H1 (cell line): ENCODE data around the gene SLC25A40. TPM values are rescaled to one million over a fixed set of nuclear protein-coding genes. Genes with fewer than 3 reads are reported as not detected.
"Not testable (repeated sequence)": the region's sequence is repeated elsewhere in the genome, so short reads cannot be mapped to it uniquely, and the experiment has no call there.

Experiments
- CTCF ChIA-PET: fragments of 300-600 bp; sonication (Branson Sonifier 250); formaldehyde crosslinking; loops from one replicate; lab custom pipeline; 2021; ENCODE audit not compliant: partially characterized antibody; lab: Charles Lee
- POLR2A ChIA-PET: fragments of 300-600 bp; sonication (Branson Sonifier 250); formaldehyde crosslinking; loops from one replicate; lab custom pipeline; 2021; ENCODE audit warnings: inconsistent platforms; ENCODE audit not compliant: partially characterized antibody; lab: Charles Lee
- DNase-seq, 2 experiments: peaks; one replicate each; pipeline versions ENCODE4 v3.0.0 to v3.0.0-alpha.2; 2010 to 2022; ENCODE audit warnings: low spot score in 2 of 2, low read depth in 1 of 2, mixed read lengths in 1 of 2
- FAIRE-seq: peaks from 2 replicates; lab custom pipeline; 2011; peaks lifted over from hg19 to GRCh38; lab: Jason Lieb, UNC
- H2AFZ ChIP-seq: 2 replicates; pipeline ENCODE4 v1.8.1; 2012; ENCODE audit warnings: low read length, inconsistent platforms
- H2AK5ac ChIP-seq: 2 replicates; pipeline ENCODE4 v1.6.1; 2013; ENCODE audit warnings: low read depth, low read length
- H2BK120ac ChIP-seq: replicated peaks from 2 replicates; pipeline ENCODE3; 2013; ENCODE audit warnings: low read depth, low read length, inconsistent platforms
- H2BK12ac ChIP-seq: 2 replicates; pipeline ENCODE4 v1.6.1; 2013; ENCODE audit warnings: low read depth, low read length
- H2BK15ac ChIP-seq: 2 replicates; pipeline ENCODE4 v1.6.1; 2013; ENCODE audit warnings: low read length
- H2BK20ac ChIP-seq: 2 replicates; pipeline ENCODE4 v1.6.1; 2013; ENCODE audit warnings: low read length
- H2BK5ac ChIP-seq: 2 replicates; pipeline ENCODE4 v1.6.1; 2013; ENCODE audit warnings: low read depth, low read length
- H3K14ac ChIP-seq: 2 replicates; pipeline ENCODE4 v1.6.1; 2013; ENCODE audit warnings: inconsistent platforms; ENCODE audit not compliant: insufficient read length
- H3K18ac ChIP-seq: 2 replicates; pipeline ENCODE4 v1.6.1; 2013; ENCODE audit warnings: low read length; ENCODE audit errors: extremely low read depth
- H3K23ac ChIP-seq: 2 replicates; pipeline ENCODE4 v1.6.1; 2013; ENCODE audit warnings: inconsistent platforms; ENCODE audit not compliant: insufficient read length
- H3K23me2 ChIP-seq: 2 replicates; pipeline ENCODE4 v1.6.1; 2013; ENCODE audit warnings: low read depth, low read length
- H3K27ac ChIP-seq: 2 replicates; pipeline ENCODE4 v1.6.1; 2011; ENCODE audit warnings: low read depth, low read length, inconsistent platforms
- H3K27me3 ChIP-seq, 4 experiments: replicated peaks in 1 of 4; 1 replicate in 1 of 4; 2 replicates in 3 of 4; pipeline versions ENCODE4 v1.6.1 to v1.8.1; 2011 to 2013; ENCODE audit warnings: low read length in 3 of 4, mild to moderate bottlenecking in 3 of 4, inconsistent platforms in 2 of 4, mixed read lengths in 2 of 4, moderate library complexity in 1 of 4; ENCODE audit not compliant: control insufficient read depth in 3 of 4, insufficient read depth in 3 of 4; ENCODE audit errors: extremely low read depth in 1 of 4
- H3K36me3 ChIP-seq, 4 experiments: 2 replicates each; pipeline versions ENCODE4 v1.6.1 to v1.8.1; 2011 to 2013; ENCODE audit warnings: mild to moderate bottlenecking in 4 of 4, low read length in 3 of 4, moderate library complexity in 2 of 4, control low read depth in 1 of 4, inconsistent platforms in 1 of 4; ENCODE audit not compliant: insufficient read depth in 4 of 4, control insufficient read depth in 2 of 4
- H3K4ac ChIP-seq: replicated peaks from 2 replicates; pipeline ENCODE3; 2013; ENCODE audit warnings: low read length, low read depth, mixed read lengths, inconsistent platforms; ENCODE audit not compliant: insufficient read length
- H3K4me1 ChIP-seq, 4 experiments: replicated peaks in 1 of 4; 1 replicate in 1 of 4; 2 replicates in 3 of 4; pipeline versions ENCODE4 v1.6.1 to v1.8.1; 2011 to 2013; ENCODE audit warnings: low read length in 3 of 4, inconsistent platforms in 2 of 4, mixed read lengths in 1 of 4; ENCODE audit not compliant: insufficient read depth in 4 of 4, control insufficient read depth in 3 of 4
- H3K4me2 ChIP-seq, 2 experiments: 2 replicates each; pipeline versions ENCODE4 v1.6.1 to v1.8.1; 2011 to 2013; ENCODE audit warnings: low read depth in 2 of 2, low read length in 2 of 2, control low read depth in 1 of 2, inconsistent platforms in 1 of 2, mild to moderate bottlenecking in 1 of 2; ENCODE audit not compliant: insufficient read depth in 1 of 2
- H3K4me3 ChIP-seq, 4 experiments: fragments of 200-600, 300-600 bp in 1 of 4; sonication (generic), shearing (Covaris generic), sonication (Bioruptor Twin) in 1 of 4; 2 replicates each; pipeline versions ENCODE4 v1.5.1 to v1.8.1; 2011 to 2016; ENCODE audit warnings: low read length in 4 of 4, low read depth in 3 of 4, control low read depth in 2 of 4, inconsistent platforms in 2 of 4, mild to moderate bottlenecking in 2 of 4, mixed read lengths in 1 of 4, moderate library complexity in 1 of 4; ENCODE audit not compliant: insufficient read depth in 2 of 4; ENCODE audit errors: extremely low read depth in 1 of 4
- H3K56ac ChIP-seq: replicated peaks from 2 replicates; pipeline ENCODE3; 2013; ENCODE audit warnings: low read depth, mild to moderate bottlenecking, mixed read lengths, low read length, inconsistent platforms; ENCODE audit not compliant: insufficient read length
- H3K79me1 ChIP-seq: 2 replicates; pipeline ENCODE4 v1.6.1; 2013; ENCODE audit warnings: low read depth, low read length, control low read depth
- H3K79me2 ChIP-seq, 2 experiments: 2 replicates each; pipeline versions ENCODE4 v1.6.1 to v1.8.1; 2012 to 2013; ENCODE audit warnings: low read length in 2 of 2, mild to moderate bottlenecking in 2 of 2, inconsistent platforms in 1 of 2; ENCODE audit not compliant: insufficient read depth in 2 of 2, control insufficient read depth in 1 of 2
- H3K9ac ChIP-seq, 4 experiments: replicated peaks in 1 of 4; 1 replicate in 1 of 4; 2 replicates in 3 of 4; pipeline versions ENCODE4 v1.6.1 to v1.8.1; 2011 to 2013; ENCODE audit warnings: low read depth in 3 of 4, low read length in 3 of 4, control low read depth in 2 of 4, mild to moderate bottlenecking in 2 of 4, moderate library complexity in 2 of 4, inconsistent platforms in 1 of 4; ENCODE audit errors: extremely low read depth in 1 of 4
- H3K9me3 ChIP-seq, 2 experiments: 2 replicates each; pipeline versions ENCODE4 v1.6.1 to v1.8.1; 2012 to 2013; ENCODE audit warnings: mild to moderate bottlenecking in 2 of 2, moderate library complexity in 2 of 2, control low read depth in 1 of 2, inconsistent platforms in 1 of 2, low read depth in 1 of 2, low read length in 1 of 2, mixed read lengths in 1 of 2; ENCODE audit not compliant: insufficient read depth in 2 of 2
- H4K20me1 ChIP-seq, 2 experiments: replicated peaks in 1 of 2; 2 replicates each; pipeline versions ENCODE3 to v1.8.1; 2011 to 2013; ENCODE audit warnings: inconsistent platforms in 2 of 2, low read length in 2 of 2, mild to moderate bottlenecking in 1 of 2; ENCODE audit not compliant: insufficient read depth in 2 of 2, control insufficient read depth in 1 of 2
- H4K5ac ChIP-seq: 2 replicates; pipeline ENCODE4 v1.6.1; 2013; ENCODE audit warnings: low read length, low read depth, mixed read lengths, inconsistent platforms; ENCODE audit not compliant: insufficient read length
- H4K8ac ChIP-seq: 2 replicates; pipeline ENCODE4 v1.8.0; 2013; ENCODE audit warnings: mild to moderate bottlenecking, moderate library complexity, low read length, inconsistent platforms; ENCODE audit not compliant: insufficient read depth; ENCODE audit errors: extremely low read depth
- H4K91ac ChIP-seq: replicated peaks from 2 replicates; pipeline ENCODE3; 2013; ENCODE audit warnings: low read length, mixed read lengths, inconsistent platforms; ENCODE audit not compliant: insufficient read length
- CTCF ChIP-seq, 3 experiments: IDR thresholded peaks; 1 replicate in 2 of 3; 2 replicates in 1 of 3; pipeline versions ENCODE4 v1.5.1 to v1.6.1; 2011; ENCODE audit warnings: low read length in 3 of 3, mild to moderate bottlenecking in 3 of 3, inconsistent platforms in 2 of 3, low read depth in 1 of 3, moderate library complexity in 1 of 3; ENCODE audit not compliant: insufficient read depth in 1 of 3; ENCODE audit errors: control extremely low read depth in 1 of 3
- POLR2A ChIP-seq, 2 experiments: IDR thresholded peaks; 1 replicate in 1 of 2; 2 replicates in 1 of 2; pipeline ENCODE4 v1.6.1; 2011; ENCODE audit warnings: low read depth in 2 of 2, low read length in 2 of 2, mild to moderate bottlenecking in 2 of 2; ENCODE audit errors: control extremely low read depth in 1 of 2
- RAD21 ChIP-seq, 2 experiments: IDR thresholded peaks in 1 of 2; conservative IDR thresholded peaks in 1 of 2; 2 replicates each; pipeline ENCODE4 v1.6.1; 2011; ENCODE audit warnings: low read depth in 2 of 2, low read length in 2 of 2, improper control_type of control experiment in 1 of 2, inconsistent platforms in 1 of 2, mild to moderate bottlenecking in 1 of 2, moderate library complexity in 1 of 2
- WGBS, 2 experiments: shearing (Covaris generic) in 1 of 2; methylation state at CpG; one replicate each; pipeline versions ENCODE4 v1.1.6 to v1.1.7; 2013 to 2015; ENCODE audit warnings: low lambda C conversion rate in 2 of 2, mixed read lengths in 2 of 2, inconsistent platforms in 1 of 2, low coverage in 1 of 2, missing lambda C conversion rate in 1 of 2; ENCODE audit not compliant: insufficient replicate concordance in 2 of 2, insufficient coverage in 1 of 2, insufficient read length in 1 of 2; ENCODE audit errors: extremely low coverage in 1 of 2, missing lambda C conversion rate in 1 of 2; 5-methylcytosine and 5-hydroxymethylcytosine counted together
- polyA plus RNA-seq, 7 experiments: library from polyadenylated mRNA; depleted of rRNA in 3 of 7; stranded (reverse) in 5 of 7; unstranded in 2 of 7; fragments of >200 nt in 5 of 7; fragments of 200-250 nt in 2 of 7; gene quantifications; 1 replicate in 5 of 7; 2 replicates in 1 of 7; 4 replicates in 1 of 7; pipeline versions ENCODE4 v1.2.1 to v1.2.3, GENCODE V29; 2011 to 2013; ENCODE audit warnings: missing spikeins in 2 of 7, mixed read lengths in 2 of 7
- total RNA-seq: library from RNA; stranded (reverse); fragmentation: NEBNext Ultra II Directional; extraction: Animal tissue kit (Norgen Biotek cat#: 25700); gene quantifications from 2 replicates; pipeline ENCODE4 v1.2.1, GENCODE V29; 2021

Gene SLC25A40
- total and polyA plus RNA-seq, 2 of the 8 experiments (the other 6 are each of a cell fraction or from before 2014, with no cell fraction given) = 6.5 to 17.3 TPM

GRCh38 chr7:87908814-87909213 lies 32.7 kb upstream of the SLC25A40 start:
- not testable (repeated sequence) for H3K23ac ChIP-seq, H3K4me1 ChIP-seq, H3K4ac ChIP-seq, H4K91ac ChIP-seq, DNase-seq, H2BK5ac ChIP-seq, H3K18ac ChIP-seq, H2BK120ac ChIP-seq, H3K23me2 ChIP-seq, H3K9ac ChIP-seq, H3K27ac ChIP-seq, H3K14ac ChIP-seq, H4K20me1 ChIP-seq, H3K4me2 ChIP-seq, H2BK20ac ChIP-seq, H3K9me3 ChIP-seq, H2AFZ ChIP-seq, H2AK5ac ChIP-seq, FAIRE-seq, H4K8ac ChIP-seq, H2BK15ac ChIP-seq, H3K4me3 ChIP-seq, H3K56ac ChIP-seq, H3K27me3 ChIP-seq, H3K79me1 ChIP-seq, H2BK12ac ChIP-seq, H3K79me2 ChIP-seq, H4K5ac ChIP-seq
- H3K36me3 ChIP-seq = peaks cover 0 to 40% (median 13%) of the 10 kb centered on the region in 4 experiments; a peak in 4 of 8 replicates
- 95% methylated on average over 4 of the region's 4 CpGs; no CpG with 5 or more reads in 1 of the 2 experiments for WGBS, 2 experiments
- ChIA-PET CTCF (interaction anchor here (2.2 kb wide), 1 partner anchor 18 kb away, joined by 10 read pairs; no protein-coding TSS in a partner anchor), POLR2A (interaction anchor here (0.8 kb wide), 1 partner anchor 188 kb away, joined by 3 read pairs; no protein-coding TSS in a partner anchor)
- peak in 2 of 3 experiments; percentile 5 to 12; a peak in 2 of 4 replicates for TF ChIP-seq CTCF (IDR thresholded peaks at IDR 0.05; ENCODE audit: control extremely low read depth in 1 of 3, insufficient read depth in 1 of 3, low read depth in 1 of 3, low read length in 3 of 3)
- peak in 1 of 2 experiments; percentile 7; a peak in 2 of 3 replicates for TF ChIP-seq POLR2A (IDR thresholded peaks at IDR 0.05; ENCODE audit: control extremely low read depth in 1 of 2, low read depth in 2 of 2, low read length in 2 of 2)
- TF ChIP-seq RAD21 (IDR thresholded peaks at IDR 0.05 in 1 of 2, conservative IDR thresholded peaks at IDR 0.05 in 1 of 2; ENCODE audit: low read depth in 2 of 2, low read length in 2 of 2) = peak in 1 of 2 experiments; percentile 10; a peak in 1 of 4 replicates
